HG03432 (cell line): ENCODE data around the gene RHOU.

Experiments
- ATAC-seq: cut with Tn5 transposase; IDR thresholded peaks from one replicate; pipeline ENCODE4 v1.9.1; 2021; ENCODE audit warnings: mild to moderate bottlenecking, moderate library complexity; ENCODE audit not compliant: unreplicated experiment

Gene RHOU

GRCh38 chr1:228736844-228737445 is 1.7 kb downstream of the RHOU start:
- ATAC-seq = no peak

GRCh38 chr1:228737601-228738041 is 2.3 kb downstream of the RHOU start:
- ATAC-seq = no peak

DNA sequence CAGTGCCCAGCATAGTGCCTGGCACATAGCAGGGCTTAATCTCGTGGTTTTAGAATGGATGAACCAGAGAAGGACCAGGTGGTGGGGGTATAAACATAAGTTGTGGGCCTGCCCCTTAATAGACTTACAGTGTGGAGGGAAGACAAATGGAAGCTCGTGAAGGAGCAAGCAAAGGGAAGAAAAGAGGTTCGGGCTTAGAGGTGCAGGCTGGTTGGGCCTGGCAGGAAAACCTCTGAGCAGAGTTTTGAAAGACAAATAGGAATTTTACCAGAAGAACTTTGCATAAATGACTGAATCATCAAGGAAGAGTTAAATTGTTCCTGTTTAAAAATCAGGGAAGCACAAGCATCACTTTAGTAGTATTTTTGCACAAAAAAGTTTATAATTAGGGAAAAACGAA is 4.5 kb downstream of the RHOU start:
- no peak for ATAC-seq

DNA sequence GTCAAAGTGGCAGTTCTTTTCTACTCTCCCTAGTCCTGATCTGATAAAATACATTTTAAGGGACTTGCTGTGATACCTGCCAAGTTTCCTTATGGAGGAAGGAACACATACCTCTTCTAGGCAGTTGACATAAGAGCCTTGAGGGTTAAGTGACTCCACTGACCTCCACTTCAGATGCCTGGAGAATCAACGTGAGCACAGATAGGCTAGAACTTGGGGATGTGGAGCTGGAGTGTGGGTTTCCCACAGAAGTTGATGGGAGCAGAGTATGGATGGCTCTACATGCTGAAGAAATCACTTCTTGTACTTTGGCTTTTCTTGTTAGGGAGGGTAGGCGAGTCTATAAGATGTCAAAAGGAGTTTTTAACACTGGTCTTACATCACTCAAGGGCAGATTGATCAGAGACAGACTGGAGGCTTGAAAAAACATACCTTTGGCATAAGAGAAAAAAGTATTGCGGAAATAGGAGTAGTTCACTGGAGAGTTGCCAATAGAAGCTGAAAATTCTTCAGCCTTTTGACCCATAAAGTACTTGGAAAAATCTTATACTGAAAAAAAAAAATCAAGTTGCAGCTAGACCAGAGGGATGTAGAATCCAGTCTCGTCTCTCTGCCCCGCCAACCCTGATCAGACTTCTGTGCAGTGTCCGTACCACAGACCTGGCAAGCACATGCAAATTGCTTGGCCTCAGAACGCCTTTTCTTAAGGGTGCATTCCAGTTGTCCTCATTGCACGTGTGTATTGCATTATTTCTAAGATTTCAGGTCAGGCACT is 5.5 kb downstream of the RHOU start:
- ATAC-seq = no peak

DNA sequence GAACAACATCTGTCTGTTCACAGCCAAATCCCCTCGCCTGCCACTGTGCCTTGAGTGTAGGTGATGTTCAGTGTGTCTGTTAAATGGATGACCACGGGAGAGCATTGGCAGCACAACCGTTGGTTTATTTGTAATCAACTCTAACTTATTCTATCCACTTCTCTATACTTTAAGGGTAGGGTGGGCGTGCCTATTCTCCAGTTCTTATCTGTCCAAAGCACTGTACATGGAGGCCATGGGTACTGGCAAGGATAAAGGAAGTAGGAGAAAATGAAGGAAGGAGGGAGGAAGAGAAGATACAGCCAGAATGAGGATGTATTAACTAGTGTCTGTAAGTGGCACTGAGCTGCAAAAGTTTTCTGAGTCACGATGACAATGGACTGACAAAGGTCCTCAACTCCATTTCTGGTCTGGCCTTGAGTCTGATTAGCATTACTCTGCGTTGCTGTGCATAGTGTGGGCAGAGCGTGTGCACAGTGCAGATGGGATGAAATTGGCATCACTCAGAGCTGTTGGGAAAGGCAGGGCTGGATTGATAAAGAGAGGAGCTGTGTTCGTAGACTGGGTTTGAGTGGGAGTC is 7.1 kb downstream of the RHOU start:
- no peak for ATAC-seq

GRCh38 chr1:228743405-228743804 is 8.1 kb downstream of the RHOU start:
- no peak for ATAC-seq

DNA sequence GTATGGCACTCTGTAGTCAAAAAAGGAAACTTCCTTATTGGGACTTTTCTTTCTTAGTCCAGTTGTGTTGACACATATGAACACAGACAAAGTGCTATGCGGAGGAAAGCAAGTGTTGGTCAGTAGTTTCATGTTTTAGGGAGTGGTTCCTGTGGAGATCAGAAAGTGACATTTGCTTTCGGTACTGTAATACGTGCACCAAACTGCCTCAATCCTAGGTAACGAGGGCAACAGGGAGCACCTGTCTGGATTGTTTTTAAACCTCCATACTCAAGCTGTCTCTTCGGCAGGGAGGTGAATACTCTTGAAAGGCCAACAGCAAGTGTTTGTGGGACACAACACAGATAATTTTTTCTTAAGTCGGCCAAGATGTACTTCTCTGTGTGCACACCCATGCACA is 9.1 kb downstream of the RHOU start:
- no peak for ATAC-seq

DNA sequence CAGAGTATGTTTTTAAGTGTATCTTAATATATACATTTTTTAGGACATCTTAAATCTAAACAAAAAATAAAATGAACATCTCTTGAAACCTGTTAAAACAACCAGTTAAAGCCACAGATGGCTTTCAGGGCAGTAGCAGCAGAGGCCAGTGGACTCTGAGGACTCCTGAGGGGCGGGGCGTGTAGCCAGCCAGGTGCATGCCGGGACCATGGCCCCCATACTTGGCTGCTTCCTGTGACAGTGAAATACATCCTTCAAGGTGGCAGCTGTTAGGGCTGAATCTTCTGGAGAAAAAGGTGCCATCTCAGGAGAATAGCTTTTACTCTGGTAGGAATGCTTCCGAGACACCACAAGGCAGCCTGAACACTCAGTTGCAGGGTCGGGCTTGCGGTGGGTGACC is 9.6 kb downstream of the RHOU start:
- no peak for ATAC-seq

DNA sequence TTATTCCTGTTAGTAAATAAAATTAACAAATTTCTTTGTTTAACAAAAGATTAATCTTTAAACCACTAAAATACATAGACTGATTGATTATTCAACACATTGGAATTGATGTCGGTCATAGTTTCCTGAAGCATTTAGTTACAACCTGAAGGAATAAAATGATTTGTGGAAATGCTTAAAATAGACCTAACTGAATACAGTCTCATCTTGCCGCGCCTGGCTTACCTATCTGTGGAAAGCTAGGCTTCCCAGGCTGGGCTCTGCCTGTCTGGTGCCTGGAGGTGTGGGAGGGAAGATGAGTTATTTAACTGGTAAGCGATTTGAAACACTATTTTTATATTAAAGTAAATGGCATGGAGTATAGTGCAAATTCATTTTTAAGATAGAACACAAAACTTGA is 10.2 kb downstream of the RHOU start:
- no peak for ATAC-seq

- ATAC-seq = no peak
Measured at GRCh38 chr1:228747301-228747935, 12.1 kb downstream of the RHOU start.

- ATAC-seq = no peak
Measured at GRCh38 chr1:228748029-228748428, 12.8 kb downstream of the RHOU start.

- no peak for ATAC-seq
Measured at GRCh38 chr1:228748431-228748830, 13.2 kb downstream of the RHOU start.

DNA sequence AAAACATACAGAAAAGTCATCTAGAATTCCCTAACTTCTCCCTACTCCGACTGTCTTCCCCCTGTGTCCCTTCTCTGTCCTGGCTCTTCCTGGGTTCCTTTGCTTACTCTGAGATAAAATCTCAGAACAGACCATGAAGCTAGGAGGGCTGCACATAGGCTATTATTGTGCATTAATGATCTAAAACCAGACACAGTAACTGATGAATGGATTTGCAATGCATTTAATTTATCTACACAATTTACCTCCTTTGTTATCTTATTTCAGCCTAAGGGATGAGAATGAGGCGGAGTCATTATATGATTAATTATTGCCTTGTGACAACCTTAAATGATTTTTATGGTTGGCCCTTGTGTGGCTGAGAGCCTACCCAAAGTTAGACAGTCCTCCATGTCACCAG is 14.5 kb downstream of the RHOU start:
- ATAC-seq = no peak

DNA sequence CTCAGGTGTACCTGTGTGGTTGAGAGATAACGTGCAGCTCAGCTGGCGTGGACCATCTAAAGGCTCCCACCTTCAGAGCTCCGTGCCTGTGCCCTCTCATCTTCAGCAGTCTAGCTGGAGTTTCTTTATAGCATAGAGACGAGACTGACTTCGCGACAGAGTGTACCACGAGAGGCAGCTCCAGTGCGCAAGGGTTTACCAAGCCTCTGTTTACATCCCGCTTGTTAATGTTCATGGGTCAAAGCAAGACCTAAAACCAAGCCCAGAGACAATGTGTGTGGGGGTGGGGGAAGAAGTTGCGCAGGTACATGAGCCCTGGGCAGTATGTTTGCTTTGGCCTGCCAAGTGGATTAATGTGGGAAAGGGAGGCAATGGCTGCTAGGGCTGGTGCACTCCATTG is 15.6 kb downstream of the RHOU start:
- no peak for ATAC-seq

GRCh38 chr1:228751360-228752098 is 16.2 kb downstream of the RHOU start:
- no peak for ATAC-seq

- no peak for ATAC-seq
Measured at GRCh38 chr1:228752258-228752657, 17.0 kb downstream of the RHOU start.

- ATAC-seq = no peak
Measured at GRCh38 chr1:228752675-228753265, 17.5 kb downstream of the RHOU start.

DNA sequence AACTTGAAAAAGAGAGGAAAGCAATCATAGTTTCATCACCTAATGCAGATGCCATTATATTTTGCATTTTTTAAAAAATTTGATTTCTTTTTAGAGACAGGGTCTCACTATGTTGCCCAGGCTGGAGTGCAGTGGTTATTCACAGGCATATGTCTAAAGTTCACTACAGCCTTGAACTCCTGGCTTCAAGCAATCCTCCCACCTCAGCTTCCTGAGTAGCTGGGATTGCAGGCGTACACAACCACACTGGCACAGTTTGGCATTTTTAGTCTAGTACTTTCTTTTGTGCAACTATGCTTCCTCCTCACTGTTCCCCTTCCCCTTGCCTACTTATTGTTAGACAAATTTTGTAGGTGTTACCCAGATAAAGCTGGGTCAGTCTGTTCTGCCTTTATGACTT is 18.0 kb downstream of the RHOU start:
- ATAC-seq = no peak

DNA sequence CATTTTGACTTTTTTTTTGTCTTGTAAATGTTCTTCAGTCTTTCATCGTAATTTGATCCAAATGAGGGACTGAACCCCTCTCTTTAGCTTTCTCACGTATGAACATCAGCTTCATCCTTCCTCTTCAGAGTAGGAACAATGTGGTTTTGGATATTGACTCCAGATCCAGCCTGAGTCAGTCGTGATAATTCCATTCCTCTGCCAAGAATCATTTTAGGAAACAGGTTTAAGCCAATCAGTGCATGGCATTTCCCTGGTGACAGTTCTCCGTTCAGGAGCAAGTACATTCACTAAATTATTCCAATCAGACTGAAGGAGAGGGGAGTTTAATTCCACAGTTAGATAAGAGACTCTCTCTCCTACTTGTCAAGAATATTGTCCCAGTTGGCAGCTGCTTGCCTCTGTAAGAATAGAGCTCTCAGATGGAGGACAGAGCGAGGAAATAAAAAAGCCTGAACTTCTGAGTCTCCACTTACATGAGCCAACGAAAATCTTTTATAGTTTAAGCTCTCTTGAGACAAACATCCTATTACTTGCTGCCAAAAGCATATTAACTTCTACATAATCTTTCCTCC is 18.6 kb downstream of the RHOU start:
- no peak for ATAC-seq

- ATAC-seq = no peak
Measured at GRCh38 chr1:228754646-228755268, 19.5 kb downstream of the RHOU start.
